Activated CD4-positive, alpha-beta T cell treated with anti-CD3 and anti-CD28 coated beads for 36 hours (primary cell): ENCODE results near the gene ETFB. TPM values are rescaled to one million over a fixed set of nuclear protein-coding genes. Genes with fewer than 3 reads are reported as not detected.

Experiments used
- ATAC-seq: fragments of 200-7000 bp; cut with Tn5 transposase; one replicate; pipeline ENCODE4 v1.10.0; 2021; ENCODE audit warnings: mild to moderate bottlenecking, moderate library complexity
- CTCF ChIA-PET: fragments of 350-600 bp; sonication (Branson Sonifier 250); formaldehyde crosslinking; loops from one replicate; lab custom pipeline; 2021; ENCODE audit warnings: antibody characterized with exemption; lab: Charles Lee
- POLR2A ChIA-PET: fragments of 350-600 bp; sonication (Branson Sonifier 250); formaldehyde crosslinking; loops from one replicate; lab custom pipeline; 2021; ENCODE audit warnings: antibody characterized with exemption, inconsistent platforms; lab: Charles Lee
- DNase-seq: peaks from one replicate; pipeline ENCODE4 v3.0.0-alpha.2; 2020
- H3K27ac Mint-ChIP-seq: one replicate; pipeline ENCODE4 v1.8.0; 2021; ENCODE audit warnings: mixed read lengths
- H3K27me3 Mint-ChIP-seq: one replicate; pipeline ENCODE4 v1.8.0; 2021; ENCODE audit warnings: mixed read lengths
- H3K36me3 Mint-ChIP-seq: one replicate; pipeline ENCODE4 v1.8.0; 2021; ENCODE audit warnings: low read depth, mixed read lengths
- H3K4me1 Mint-ChIP-seq: one replicate; pipeline ENCODE4 v1.8.0; 2021; ENCODE audit warnings: mixed read lengths
- H3K4me3 Mint-ChIP-seq: one replicate; pipeline ENCODE4 v1.8.0; 2021; ENCODE audit warnings: mild to moderate bottlenecking, moderate library complexity, mixed read lengths
- H3K9me3 Mint-ChIP-seq: one replicate; pipeline ENCODE4 v1.8.0; 2021; ENCODE audit warnings: low read depth, mixed read lengths
- intact Hi-C, 2 experiments: fragments of 100-400 bp; cut with DNase I in 1 of 2; cut with micrococcal nuclease in 1 of 2; formaldehyde crosslinking; loops; one replicate each; pipeline versions ENCODE4 v1.14.2 to v1.15.1; 2022 to 2024; cut with DNase I, micrococcal nuclease
- total RNA-seq, 2 experiments: library from RNA; stranded (reverse); gene quantifications; one replicate each; pipeline ENCODE4 v1.2.3, GENCODE V29; 2021

Gene ETFB
- total RNA-seq, 2 experiments from 2014 or later = 108 to 172 TPM

DNA sequence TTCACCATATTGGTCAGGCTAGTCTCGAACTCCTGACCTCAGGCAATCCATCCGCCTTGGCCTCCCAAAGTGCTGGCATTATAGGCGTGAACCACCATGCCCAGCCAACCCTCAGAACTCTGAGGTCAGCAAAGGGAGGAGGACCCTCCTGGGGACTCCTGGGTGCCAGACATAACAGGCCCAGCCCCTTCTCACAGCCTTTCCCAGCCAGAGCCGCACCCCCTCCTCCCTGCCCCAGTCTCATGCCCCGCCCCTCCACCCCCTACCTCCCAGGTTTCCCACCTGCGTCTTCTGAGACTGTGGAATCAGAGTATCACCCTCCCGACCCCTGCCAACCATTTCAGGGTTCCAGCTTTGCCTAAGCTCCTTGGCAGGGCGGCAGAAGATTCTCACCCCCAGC, 49.5 kb downstream of the ETFB start:
- intact Hi-C loops = no loop called here
- POLR2A ChIA-PET = interaction anchor here (0.6 kb wide), 1 partner anchor 326 kb away, joined by 3 read pairs; no protein-coding TSS in a partner anchor
- CTCF ChIA-PET = no interaction called here
- Mint-ChIP-seq H3K9me3 (peaks cover 6% of the 10 kb centered on the region), H3K4me3 (no peak overlapping the region), H3K4me1 (no peaks in the 10 kb centered on the region), H3K27ac (no peak overlapping the region), H3K36me3 (no peaks in the 10 kb centered on the region), H3K27me3 (peaks cover 40% of the 10 kb centered on the region)
- ATAC-seq (no peak), DNase-seq (no peak)

DNA sequence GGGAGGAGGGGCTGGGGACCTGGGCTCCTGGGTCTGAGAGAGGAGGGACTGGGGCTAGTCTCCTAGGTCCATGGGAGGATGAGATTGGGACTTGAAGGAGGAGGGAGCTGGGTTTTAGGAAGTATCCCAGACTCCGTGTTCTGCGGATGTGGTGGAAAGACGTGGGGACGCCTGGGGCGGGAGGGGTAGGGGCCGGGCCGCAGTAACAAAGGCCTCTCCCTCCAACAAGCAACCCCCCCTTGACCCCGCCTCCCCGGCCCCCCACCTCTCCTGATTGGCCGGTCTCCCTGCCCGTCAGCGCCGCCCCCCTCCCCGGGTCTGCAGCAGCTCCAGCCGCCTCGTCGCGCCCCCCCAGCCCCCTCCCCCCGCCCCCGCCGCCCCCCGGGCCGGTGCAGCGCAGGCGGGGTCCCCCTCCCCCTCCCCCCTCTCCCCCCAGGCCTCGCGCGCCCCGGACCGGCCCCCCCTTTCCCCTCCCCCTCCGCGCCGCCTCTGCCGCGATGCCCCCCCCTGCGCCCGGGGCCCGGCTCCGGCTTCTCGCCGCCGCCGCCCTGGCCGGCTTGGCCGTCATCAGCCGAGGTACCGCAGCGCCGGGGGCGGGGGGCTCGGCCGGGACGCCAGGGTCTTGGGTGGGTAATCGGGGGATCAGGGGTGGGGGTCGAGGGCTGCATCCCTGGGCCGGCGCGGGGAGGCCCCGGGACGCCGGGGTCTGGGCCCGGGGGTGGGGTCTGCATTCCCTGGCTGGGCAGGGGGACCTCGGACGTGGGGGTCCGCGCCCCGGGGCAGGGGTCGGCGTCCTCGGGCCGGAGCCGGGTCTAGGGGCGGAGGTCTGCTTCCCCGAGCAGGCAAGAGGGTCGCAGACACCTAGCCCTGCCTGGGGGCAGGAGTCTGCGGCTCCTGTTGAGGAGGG, 54.6 kb downstream of the ETFB start, which contains the start of gene IGLON5:
IGLON5 (plus strand) TSS at position 294 of the 907 bp plus-strand sequence; CDS start at position 498, 204 bp downstream.
- ATAC-seq (no peak), DNase-seq (no peak)
- Mint-ChIP-seq H3K27me3 (peaks cover 52% of the 10 kb centered on the region), H3K4me3 (no peak within 1 kb of the TSS), H3K36me3 (no peaks in the 10 kb centered on the region), H3K4me1 (no peaks in the 10 kb centered on the region), H3K9me3 (peaks cover 14% of the 10 kb centered on the region), H3K27ac (no peak within 1 kb of the TSS)
- CTCF ChIA-PET = no interaction called here
- POLR2A ChIA-PET = interaction anchor here (0.5 kb wide), 1 partner anchor 136 kb away, joined by 3 read pairs; no protein-coding TSS in a partner anchor
- intact Hi-C loops = no loop called here

DNA sequence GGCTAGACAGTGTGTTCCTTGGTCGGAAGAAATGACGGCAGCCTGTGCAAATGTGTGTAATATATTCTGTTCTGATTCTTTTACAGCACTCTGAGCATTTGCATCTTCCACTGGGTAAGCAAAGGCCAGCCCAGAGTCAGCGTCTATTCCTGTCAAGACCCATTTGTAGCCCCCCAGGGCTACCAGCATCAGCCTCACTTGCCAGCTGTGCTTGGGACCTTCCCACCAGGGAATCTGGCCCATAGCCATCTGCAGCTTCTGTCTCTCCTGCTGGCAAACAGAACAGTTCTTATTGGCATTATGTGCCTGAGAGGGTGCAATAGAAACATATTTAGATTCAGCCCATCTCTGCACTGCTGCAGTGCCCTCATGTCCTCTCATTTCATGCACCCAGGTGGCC, 60.7 kb downstream of the ETFB start:
- Mint-ChIP-seq H3K4me1 (no peaks in the 10 kb centered on the region), H3K4me3 (no peak overlapping the region), H3K9me3 (peaks cover 13% of the 10 kb centered on the region), H3K27me3 (peaks cover 30% of the 10 kb centered on the region), H3K27ac (no peak overlapping the region), H3K36me3 (no peaks in the 10 kb centered on the region)
- ChIA-PET CTCF (no interaction called here), POLR2A (no interaction called here)
- DNase-seq = no peak
- intact Hi-C loops = no loop called here
- ATAC-seq = no peak

DNA sequence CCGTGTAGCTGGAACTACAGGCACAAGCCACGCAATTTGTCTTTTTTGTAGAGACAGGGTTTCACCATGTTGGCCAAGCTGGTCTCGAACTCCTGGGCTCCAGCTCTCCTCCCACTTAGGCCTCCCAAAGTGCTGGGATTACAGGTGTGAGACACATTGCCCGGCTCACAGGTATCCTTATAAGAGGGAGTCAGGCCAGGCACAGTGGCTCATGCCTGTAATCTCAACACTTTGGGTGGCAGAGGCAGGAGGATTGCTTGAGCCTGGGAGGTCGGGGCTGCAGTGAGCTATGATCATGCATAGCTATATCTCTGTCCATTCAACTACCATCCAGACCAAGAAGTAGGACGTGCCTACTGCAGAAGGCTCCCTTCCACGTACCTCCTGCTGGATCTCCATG, 64.9 kb downstream of the ETFB start:
- intact Hi-C loops = no loop called here
- ChIA-PET POLR2A (no interaction called here), CTCF (interaction anchor here (0.5 kb wide), 1 partner anchor 761 kb away, joined by 3 read pairs; no protein-coding TSS in a partner anchor)
- Mint-ChIP-seq H3K4me3 (no peak overlapping the region), H3K4me1 (no peaks in the 10 kb centered on the region), H3K27me3 (peaks cover 2% of the 10 kb centered on the region), H3K36me3 (no peaks in the 10 kb centered on the region), H3K27ac (no peak overlapping the region), H3K9me3 (peaks cover 4% of the 10 kb centered on the region)
- ATAC-seq (no peak), DNase-seq (no peak)

DNA sequence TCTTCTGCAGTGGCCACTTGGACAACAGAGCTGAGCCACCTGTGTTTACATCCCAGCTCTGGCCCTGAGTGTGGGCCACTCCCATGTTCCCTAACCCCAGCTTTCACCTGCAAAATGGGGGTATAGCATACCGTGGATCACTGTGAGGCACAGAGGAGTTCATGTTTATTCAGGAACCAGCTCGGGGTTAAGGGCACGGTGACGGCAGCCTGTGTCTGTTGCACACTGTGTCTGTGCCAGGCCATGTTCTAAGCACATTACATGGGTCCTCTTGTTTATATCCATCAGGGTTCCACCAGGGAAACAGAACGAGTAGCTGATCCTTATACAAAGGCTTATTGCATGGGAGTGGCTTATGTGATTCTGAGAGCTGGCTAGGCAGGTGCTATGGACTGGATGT, 68.8 kb downstream of the ETFB start:
- Mint-ChIP-seq H3K4me1 (no peaks in the 10 kb centered on the region), H3K27ac (no peak overlapping the region), H3K27me3 (no peaks in the 10 kb centered on the region), H3K36me3 (no peaks in the 10 kb centered on the region), H3K9me3 (no peaks in the 10 kb centered on the region), H3K4me3 (no peak overlapping the region)
- CTCF ChIA-PET = no interaction called here
- DNase-seq (no peak), ATAC-seq (no peak)
- POLR2A ChIA-PET = no interaction called here
- intact Hi-C loops = no loop called here

DNA sequence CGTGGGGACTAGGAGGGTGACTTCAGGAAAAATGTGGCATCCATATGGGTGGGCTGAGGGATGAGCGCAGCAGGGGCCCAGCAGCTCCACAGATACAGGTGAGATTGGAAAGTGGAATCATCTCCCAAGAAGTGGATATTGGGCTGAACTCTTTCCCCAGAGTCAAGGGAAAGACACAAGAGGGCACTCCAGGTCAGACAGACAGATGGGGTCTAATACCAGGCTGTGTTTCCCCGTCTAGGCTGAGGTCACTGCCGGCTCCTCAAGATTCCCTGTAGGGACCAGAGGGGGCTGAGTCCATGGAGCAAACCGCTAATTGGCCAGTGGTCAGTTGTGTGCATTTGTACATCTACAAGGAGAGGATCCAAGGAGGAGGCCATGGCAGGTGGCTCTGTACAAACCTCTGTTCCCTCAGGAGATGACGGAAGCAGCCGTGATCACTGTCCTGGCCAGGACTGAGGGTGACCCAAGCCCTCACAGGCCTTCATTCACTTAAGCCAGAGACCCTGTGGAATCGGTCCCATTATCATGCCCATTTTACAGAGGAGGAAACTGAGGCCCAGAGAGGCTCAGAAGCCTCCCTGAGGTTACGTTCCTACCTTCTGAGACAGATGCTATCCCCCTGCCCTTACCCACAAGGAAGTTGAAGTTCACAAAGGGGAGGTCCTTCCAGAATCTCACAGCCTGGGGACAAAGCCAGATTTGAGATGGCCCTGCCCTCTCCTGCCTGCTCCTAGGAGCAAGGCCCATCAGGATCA, 69.7 kb downstream of the ETFB start:
- intact Hi-C loops = no loop called here
- H3K9me3 Mint-ChIP-seq = no peaks in the 10 kb centered on the region

DNA sequence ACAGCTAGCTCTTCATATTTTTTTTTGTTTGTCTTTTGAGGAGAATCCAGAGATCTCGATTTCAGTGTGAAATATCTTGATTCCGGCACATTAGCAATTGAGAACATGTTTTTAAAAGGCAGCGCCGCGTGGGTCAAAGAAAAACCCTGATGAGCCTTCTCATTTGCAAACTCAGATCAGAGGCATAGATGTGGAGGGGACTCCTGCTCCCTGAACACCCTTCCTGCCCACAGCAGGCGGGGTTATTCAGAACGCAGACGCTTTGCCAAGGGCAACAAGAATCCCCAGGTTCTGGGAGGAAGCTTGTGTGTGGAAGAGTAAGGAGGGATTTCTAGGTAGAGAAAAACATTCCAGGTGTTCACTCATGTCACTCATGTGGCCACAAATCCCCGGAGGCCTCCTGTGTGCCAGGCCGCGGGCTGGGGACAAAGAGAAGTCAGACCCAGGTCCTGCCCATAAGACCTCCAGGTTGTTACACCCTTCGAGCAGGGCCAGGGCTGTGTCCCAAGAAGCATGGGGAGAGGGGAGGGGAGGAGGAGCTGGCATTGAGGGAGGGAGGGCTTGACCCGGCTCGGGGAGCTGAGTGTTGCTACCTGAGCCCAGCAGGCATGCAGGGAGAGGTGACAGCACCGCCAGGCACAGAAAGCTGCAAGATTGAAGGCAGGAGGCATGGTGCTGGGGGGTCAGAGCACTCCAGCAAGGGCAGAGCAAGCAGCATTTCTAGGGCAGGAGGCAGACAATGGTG, 70.6 kb downstream of the ETFB start:
- intact Hi-C loops = no loop called here
- POLR2A ChIA-PET = interaction anchor here (0.7 kb wide), 1 partner anchor 144 kb away, joined by 4 read pairs; no protein-coding TSS in a partner anchor
- no peak overlapping the region for H3K27ac Mint-ChIP-seq
- no peaks in the 10 kb centered on the region for H3K9me3 Mint-ChIP-seq
- CTCF ChIA-PET = interaction anchor here (0.7 to 0.8 kb wide), 2 partner anchors 341 to 483 kb away, joined by 3 to 4 read pairs; no protein-coding TSS in a partner anchor
- H3K4me3 Mint-ChIP-seq = no peak overlapping the region
- no peaks in the 10 kb centered on the region for H3K4me1 Mint-ChIP-seq
- H3K27me3 Mint-ChIP-seq = no peaks in the 10 kb centered on the region
- ATAC-seq = no peak
- no peaks in the 10 kb centered on the region for H3K36me3 Mint-ChIP-seq
- DNase-seq = no peak

More for the DNA sequence above, 69.7 kb downstream of the ETFB start:
- Mint-ChIP-seq H3K27me3 (no peaks in the 10 kb centered on the region), H3K4me1 (no peaks in the 10 kb centered on the region), H3K27ac (no peak overlapping the region), H3K4me3 (no peak overlapping the region), H3K36me3 (no peaks in the 10 kb centered on the region)
- ATAC-seq (no peak), DNase-seq (no peak)
- ChIA-PET POLR2A (interaction anchor here (0.7 kb wide), 1 partner anchor 143 kb away, joined by 4 read pairs; no protein-coding TSS in a partner anchor), CTCF (interaction anchor here (0.7 kb wide), 1 partner anchor 340 kb away, joined by 4 read pairs; no protein-coding TSS in a partner anchor)

Other genes with a start within 250 kb of the ETFB start
- under 1 TPM; 0.37 to 0.49 TPM for gene SIGLEC9, start 241.5 kb downstream of the ETFB start, total RNA-seq
- not detected for gene SIGLEC7, start 224.1 kb downstream of the ETFB start, total RNA-seq
- gene CD33, start 141.3 kb downstream of the ETFB start, total RNA-seq = under 1 TPM; 0.26 to 0.27 TPM
- not detected for gene SIGLECL1, start 115.3 kb downstream of the ETFB start, total RNA-seq
- under 1 TPM; 0.18 to 0.28 TPM for gene IGLON5, start 54.7 kb downstream of the ETFB start, total RNA-seq
- gene VSIG10L, start 24.2 kb downstream of the ETFB start, total RNA-seq = 1 to 10 TPM; 4.5 to 4.6 TPM
- 1 to 10 TPM; 3.2 to 4.9 TPM for gene CLDND2, start 2.6 kb upstream of the ETFB start, total RNA-seq
- 100 to 1,000 TPM in 1 of 2 experiments, 10 to 100 TPM in 1; 92.1 to 125 TPM for gene NKG7, start 6.3 kb upstream of the ETFB start, total RNA-seq
- gene LIM2, start 21.6 kb upstream of the ETFB start, total RNA-seq = under 1 TPM in 1 of 2 experiments, not detected in 1; 0.27 TPM
- under 1 TPM in 1 of 2 experiments, not detected in 1; 0.33 TPM for gene C19orf84, start 24.2 kb upstream of the ETFB start, total RNA-seq
- gene SIGLEC10, start 51.3 kb upstream of the ETFB start, total RNA-seq = under 1 TPM; 0.48 to 0.65 TPM
- not detected for gene SIGLEC8, start 92.1 kb upstream of the ETFB start, total RNA-seq
- not detected for gene CEACAM18, start 112.2 kb upstream of the ETFB start, total RNA-seq
- 1 to 10 TPM; 1.2 to 1.9 TPM for gene SIGLEC12, start 135.4 kb upstream of the ETFB start, total RNA-seq
- gene SIGLEC6, start 165.3 kb upstream of the ETFB start, total RNA-seq = not detected
- gene ZNF175, start 204.9 kb upstream of the ETFB start, total RNA-seq = 1 to 10 TPM; 5.9 to 9.6 TPM